Activated naive CD4-positive, alpha-beta T cell treated with anti-CD3 and anti-CD28 coated beads, Interleukin-2, amount 10 ng/mL, durations not matched to agents 7 days and 5 days (primary cell): ENCODE results near the gene WNT9B.

Experiments used
- CTCF ChIA-PET: fragments of 350-600 bp; sonication (Branson Sonifier 250); formaldehyde crosslinking; loops from one replicate; lab custom pipeline; 2021; ENCODE audit warnings: antibody characterized with exemption; lab: Charles Lee
- DNase-seq: peaks from one replicate; pipeline ENCODE4 v3.0.0-alpha.2; 2020
- H3K27ac Mint-ChIP-seq: one replicate; pipeline ENCODE4 v1.8.0; 2021; ENCODE audit warnings: mild to moderate bottlenecking, moderate library complexity, mixed read lengths
- H3K27me3 Mint-ChIP-seq: one replicate; pipeline ENCODE4 v1.8.0; 2021; ENCODE audit warnings: mild to moderate bottlenecking, mixed read lengths
- H3K36me3 Mint-ChIP-seq: one replicate; pipeline ENCODE4 v1.8.0; 2021; ENCODE audit warnings: mixed read lengths
- H3K4me1 Mint-ChIP-seq: one replicate; pipeline ENCODE4 v1.8.0; 2021; ENCODE audit warnings: mixed read lengths
- H3K4me3 Mint-ChIP-seq: one replicate; pipeline ENCODE4 v1.8.0; 2021; ENCODE audit warnings: mild to moderate bottlenecking, moderate library complexity, mixed read lengths
- H3K9me3 Mint-ChIP-seq: one replicate; pipeline ENCODE4 v1.8.0; 2021; ENCODE audit warnings: mixed read lengths

The WNT9B gene

GRCh38 chr17:46818316-46818928 is 33.0 kb upstream of the WNT9B start, which contains the start of gene WNT3:
Gene WNT3 (minus strand): TSS chr17:46818692. CDS start chr17:46818597, 95 bp downstream.
- H3K4me1 Mint-ChIP-seq, result peaks cover 16% of the 10 kb centered on the region
- no peak within 1 kb of the TSS for H3K27ac Mint-ChIP-seq
- peak within 1 kb of the TSS; percentile 59 for H3K4me3 Mint-ChIP-seq
- CTCF ChIA-PET, result no interaction called here
- H3K27me3 Mint-ChIP-seq, result peaks cover 98% of the 10 kb centered on the region
- no peaks in the 10 kb centered on the region for H3K36me3 Mint-ChIP-seq
- H3K9me3 Mint-ChIP-seq, result no peaks in the 10 kb centered on the region
- DNase-seq, result peak; percentile 71

GRCh38 chr17:46818929-46819859 is 32.2 kb upstream of the WNT9B start:
- Mint-ChIP-seq H3K36me3 (no peaks in the 10 kb centered on the region), H3K4me3 (no peak overlapping the region), H3K9me3 (no peaks in the 10 kb centered on the region), H3K27ac (no peak overlapping the region), H3K4me1 (peaks cover 16% of the 10 kb centered on the region), H3K27me3 (peaks cover 97% of the 10 kb centered on the region)
- peak; percentile 41 for DNase-seq
- CTCF ChIA-PET, result interaction anchor here (1.8 kb wide), 1 partner anchor 16 kb away, joined by 6 read pairs; no protein-coding TSS in a partner anchor

GRCh38 chr17:46819906-46820351 is 31.5 kb upstream of the WNT9B start:
- peaks cover 16% of the 10 kb centered on the region for H3K4me1 Mint-ChIP-seq
- H3K27ac Mint-ChIP-seq, result no peak overlapping the region
- CTCF ChIA-PET, result interaction anchor here (1.8 kb wide), 1 partner anchor 16 kb away, joined by 6 read pairs; no protein-coding TSS in a partner anchor
- no peaks in the 10 kb centered on the region for H3K36me3 Mint-ChIP-seq
- H3K27me3 Mint-ChIP-seq, result peaks cover 96% of the 10 kb centered on the region
- DNase-seq, result no peak
- no peak overlapping the region for H3K4me3 Mint-ChIP-seq
- no peaks in the 10 kb centered on the region for H3K9me3 Mint-ChIP-seq

- CTCF ChIA-PET, result interaction anchor here (1.8 kb wide), 1 partner anchor 15 kb away, joined by 6 read pairs; no protein-coding TSS in a partner anchor
- Mint-ChIP-seq H3K36me3 (no peaks in the 10 kb centered on the region), H3K4me3 (no peak overlapping the region)
These were observed 30.6 kb upstream of the WNT9B start for GRCh38 chr17:46820592-46821450.

GRCh38 chr17:46821482-46822387 is 29.6 kb upstream of the WNT9B start:
- no peaks in the 10 kb centered on the region for H3K36me3 Mint-ChIP-seq
- peaks cover 16% of the 10 kb centered on the region for H3K4me1 Mint-ChIP-seq
- no peaks in the 10 kb centered on the region for H3K9me3 Mint-ChIP-seq
- no peak overlapping the region for H3K4me3 Mint-ChIP-seq
- CTCF ChIA-PET, result interaction anchor here (1.3 to 5.8 kb wide), 2 partner anchors 13 to 24 kb away, joined by 3 to 32 read pairs; no protein-coding TSS in a partner anchor
- peaks cover 96% of the 10 kb centered on the region for H3K27me3 Mint-ChIP-seq
- DNase-seq, result no peak
- no peak overlapping the region for H3K27ac Mint-ChIP-seq

More at GRCh38 chr17:46820592-46821450, 30.6 kb upstream of the WNT9B start:
- peaks cover 16% of the 10 kb centered on the region for H3K4me1 Mint-ChIP-seq
- H3K27me3 Mint-ChIP-seq, result peaks cover 96% of the 10 kb centered on the region
- no peak overlapping the region for H3K27ac Mint-ChIP-seq
- no peaks in the 10 kb centered on the region for H3K9me3 Mint-ChIP-seq
- DNase-seq, result no peak

- H3K9me3 Mint-ChIP-seq, result no peaks in the 10 kb centered on the region
- CTCF ChIA-PET, result interaction anchor here (1.3 to 5.8 kb wide), 2 partner anchors 12 to 25 kb away, joined by 3 to 32 read pairs; no protein-coding TSS in a partner anchor
- H3K27me3 Mint-ChIP-seq, result peaks cover 96% of the 10 kb centered on the region
- H3K4me1 Mint-ChIP-seq, result peaks cover 16% of the 10 kb centered on the region
- peak; percentile 50 for DNase-seq
- H3K4me3 Mint-ChIP-seq, result no peak overlapping the region
- no peak overlapping the region for H3K27ac Mint-ChIP-seq
- no peaks in the 10 kb centered on the region for H3K36me3 Mint-ChIP-seq
These were observed 28.9 kb upstream of the WNT9B start for GRCh38 chr17:46822388-46822921.

GRCh38 chr17:46823657-46824056 is 27.7 kb upstream of the WNT9B start:
- Mint-ChIP-seq H3K36me3 (no peaks in the 10 kb centered on the region), H3K27ac (no peak overlapping the region), H3K27me3 (peaks cover 93% of the 10 kb centered on the region), H3K4me3 (no peak overlapping the region), H3K9me3 (no peaks in the 10 kb centered on the region), H3K4me1 (peaks cover 10% of the 10 kb centered on the region)
- DNase-seq, result no peak
- CTCF ChIA-PET, result interaction anchor here (5.8 kb wide), 1 partner anchor 11 kb away, joined by 32 read pairs; no protein-coding TSS in a partner anchor

GRCh38 chr17:46826116-46826515 is 25.3 kb upstream of the WNT9B start:
- Mint-ChIP-seq H3K4me3 (no peak overlapping the region), H3K9me3 (no peaks in the 10 kb centered on the region), H3K27me3 (peaks cover 86% of the 10 kb centered on the region), H3K4me1 (no peaks in the 10 kb centered on the region), H3K27ac (no peak overlapping the region), H3K36me3 (no peaks in the 10 kb centered on the region)
- CTCF ChIA-PET, result interaction anchor here (1.1 to 5.8 kb wide), 3 partner anchors 8 to 16 kb away, joined by 3 to 32 read pairs (median 7); no protein-coding TSS in a partner anchor
- DNase-seq, result no peak

GRCh38 chr17:46827274-46827673 is 24.1 kb upstream of the WNT9B start:
- Mint-ChIP-seq H3K9me3 (no peaks in the 10 kb centered on the region), H3K4me1 (no peaks in the 10 kb centered on the region), H3K4me3 (no peak overlapping the region), H3K27ac (no peak overlapping the region), H3K27me3 (peaks cover 86% of the 10 kb centered on the region), H3K36me3 (no peaks in the 10 kb centered on the region)
- no peak for DNase-seq
- CTCF ChIA-PET, result interaction anchor here (1.8 to 5.8 kb wide), 2 partner anchors 7 to 15 kb away, joined by 7 to 32 read pairs; no protein-coding TSS in a partner anchor

GRCh38 chr17:46831573-46832330 is 19.6 kb upstream of the WNT9B start:
- Mint-ChIP-seq H3K4me3 (no peak overlapping the region), H3K4me1 (no peaks in the 10 kb centered on the region), H3K27me3 (peaks cover 77% of the 10 kb centered on the region), H3K36me3 (no peaks in the 10 kb centered on the region), H3K9me3 (no peaks in the 10 kb centered on the region), H3K27ac (peak overlapping the region; percentile 58)
- CTCF ChIA-PET, result interaction anchor here (1.1 kb wide), 1 partner anchor 16 kb away, joined by 3 read pairs; no protein-coding TSS in a partner anchor
- DNase-seq, result no peak

- H3K36me3 Mint-ChIP-seq, result no peaks in the 10 kb centered on the region
- H3K9me3 Mint-ChIP-seq, result no peaks in the 10 kb centered on the region
- H3K27me3 Mint-ChIP-seq, result peaks cover 74% of the 10 kb centered on the region
- H3K27ac Mint-ChIP-seq, result no peak overlapping the region
- DNase-seq, result no peak
- CTCF ChIA-PET, result interaction anchor here (1.1 kb wide), 1 partner anchor 15 kb away, joined by 3 read pairs; no protein-coding TSS in a partner anchor
- H3K4me3 Mint-ChIP-seq, result no peak overlapping the region
- no peaks in the 10 kb centered on the region for H3K4me1 Mint-ChIP-seq
These were observed 19.0 kb upstream of the WNT9B start for GRCh38 chr17:46832331-46832821.
